UCSD-AML1 (cell line): ENCODE data around the gene DAD1.
"Not testable (repeated sequence)": the region's sequence is repeated elsewhere in the genome, so short reads cannot be mapped to it uniquely, and the experiment has no call there.

Source experiments
- DNase-seq: peaks from one replicate; lab custom pipeline; 2025; ENCODE audit not compliant: unreplicated experiment; lab: John Stamatoyannopoulos, UW

DAD1 gene

DNA sequence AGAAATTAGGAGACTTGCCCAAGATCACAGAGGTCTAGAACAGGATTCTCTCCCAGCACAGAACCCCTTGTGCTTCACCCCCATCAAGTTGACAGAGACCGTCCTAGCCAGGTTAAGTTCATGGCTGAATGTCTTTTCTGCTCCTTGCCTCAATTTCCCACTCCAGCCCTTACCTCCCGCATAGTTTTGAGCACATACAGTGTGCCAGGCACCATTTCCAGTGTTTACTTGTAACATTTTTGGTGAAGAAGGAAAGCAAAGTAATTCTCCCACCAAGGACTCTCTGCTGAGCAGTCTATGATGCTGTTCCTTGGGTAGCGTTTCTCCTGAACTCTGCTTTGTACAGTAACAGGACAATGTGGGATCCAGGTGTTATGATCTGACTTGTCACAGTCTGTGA is 10.3 kb upstream of the DAD1 start:
- no peak for DNase-seq

DNA sequence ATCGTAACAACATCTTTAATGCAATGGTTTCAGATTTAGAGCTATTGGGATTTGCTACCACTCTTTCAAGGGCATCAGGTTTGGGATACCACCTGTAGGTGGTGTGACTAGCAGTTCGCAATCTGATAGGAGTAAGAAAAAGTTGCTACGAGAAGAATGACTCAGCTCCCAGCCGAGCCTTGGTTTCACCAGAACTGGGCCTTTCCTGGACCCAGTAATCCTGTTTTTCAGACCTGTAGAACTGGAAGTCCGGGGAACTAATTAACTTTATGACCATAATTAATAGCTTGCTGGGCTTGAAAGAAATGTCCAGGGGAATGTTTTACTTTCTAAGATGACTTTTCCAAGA is 9.8 kb upstream of the DAD1 start:
- DNase-seq = no peak

DNA sequence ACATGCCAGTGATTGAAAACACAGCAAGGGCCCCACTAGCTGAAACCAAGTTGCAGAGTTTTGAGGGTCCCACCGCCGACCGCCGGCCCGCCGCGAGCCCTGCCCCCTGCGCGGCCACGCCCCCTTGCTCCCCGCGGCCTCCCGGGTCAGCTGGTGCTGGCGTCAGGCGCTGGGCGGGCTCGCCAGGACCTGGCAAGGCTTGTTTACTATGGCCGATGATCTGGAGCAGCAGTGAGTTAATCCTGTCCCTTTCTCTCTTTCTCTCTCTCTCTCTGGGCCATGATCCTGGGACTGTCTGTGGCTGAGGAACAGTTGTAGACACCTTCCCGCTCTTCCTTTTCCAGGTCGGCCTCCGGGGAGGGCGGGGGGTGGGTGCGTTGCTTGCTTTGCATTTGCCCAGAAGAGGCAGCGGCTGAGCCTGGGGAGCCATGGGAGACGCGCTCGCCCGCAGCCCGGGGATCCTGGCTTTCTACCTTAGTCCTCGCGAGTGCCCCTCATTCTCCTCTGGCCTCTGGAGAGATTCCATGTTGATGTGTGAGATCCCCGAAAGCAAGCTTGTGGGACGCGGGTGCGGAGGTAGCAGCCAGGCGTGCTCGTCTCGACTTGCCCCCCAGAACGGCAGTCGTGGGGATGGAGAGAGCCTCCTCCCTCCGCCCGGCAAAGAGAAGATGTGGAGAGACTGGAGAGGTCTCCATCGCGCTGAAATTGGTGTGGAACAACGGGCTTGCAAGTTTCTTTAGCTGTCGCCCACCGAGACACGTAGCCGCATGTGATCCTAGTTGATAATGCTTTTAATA is 9.3 kb upstream of the DAD1 start, which contains the start of gene ABHD4:
Gene ABHD4 (plus strand): TSS at position 202 of the 797 bp plus-strand sequence. CDS start 7 bp downstream, at position 209.
- peak; percentile 75 for DNase-seq

DNA sequence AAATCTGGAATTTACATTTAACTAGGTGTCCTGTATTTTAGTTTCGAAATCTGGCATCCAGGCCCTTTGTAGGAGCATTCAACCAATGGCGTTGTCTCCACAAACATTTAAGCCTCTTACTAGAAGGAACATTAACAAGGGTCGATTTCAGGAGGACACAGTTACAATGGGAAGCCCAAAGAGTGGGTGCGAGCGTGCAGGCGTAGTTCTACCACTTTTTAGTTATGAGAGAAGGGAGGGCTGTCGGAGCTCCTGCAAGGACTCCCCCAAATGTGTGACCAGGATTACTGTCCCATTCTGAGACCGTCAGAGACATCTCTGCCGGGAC is 8.7 kb upstream of the DAD1 start:
- DNase-seq = no peak

DNA sequence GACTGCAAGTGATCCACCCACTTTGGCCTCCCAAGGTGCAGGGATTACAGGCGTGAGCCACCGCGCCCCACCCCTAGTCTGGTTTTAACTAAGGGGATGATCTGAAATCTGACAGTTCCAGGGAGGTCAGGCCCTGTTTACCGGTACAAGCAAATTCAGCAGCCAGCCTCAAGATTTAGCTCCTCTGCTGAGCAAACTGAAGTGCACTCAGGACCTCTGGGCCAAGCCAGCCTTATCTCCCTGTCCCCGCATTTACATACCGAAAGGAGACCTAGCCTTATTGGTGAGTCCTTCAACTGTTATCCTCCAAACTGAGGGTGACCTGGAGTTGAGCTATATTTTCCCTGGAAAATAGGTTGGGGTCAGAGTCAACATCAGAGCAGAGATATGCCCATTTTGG is 8.2 kb upstream of the DAD1 start:
- no peak for DNase-seq

DNA sequence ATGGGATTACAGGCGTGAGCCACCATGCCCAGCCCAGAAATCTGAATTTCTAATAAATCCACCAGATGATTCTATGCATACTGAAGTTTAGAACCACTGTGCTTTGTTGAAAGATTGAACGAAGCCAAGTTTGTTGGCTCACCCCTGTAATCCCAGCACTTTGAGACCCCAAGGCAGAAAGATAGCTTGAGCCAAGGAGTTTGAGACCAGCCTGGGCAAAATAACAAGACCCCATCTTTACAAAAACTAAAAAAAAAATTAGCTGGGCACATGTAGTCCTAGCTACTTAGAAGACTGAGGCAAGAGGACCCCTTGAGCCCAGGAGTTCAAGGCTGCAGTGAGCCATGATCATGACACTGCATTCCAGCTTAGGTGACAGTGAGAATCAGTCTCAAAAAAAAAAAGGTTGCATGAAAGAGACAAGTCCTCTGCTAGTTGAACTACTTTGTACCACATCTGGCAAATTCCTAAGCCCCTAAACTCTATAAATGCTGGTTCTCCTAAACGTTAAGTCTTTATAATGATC is 7.4 kb upstream of the DAD1 start:
- no peak for DNase-seq

DNA sequence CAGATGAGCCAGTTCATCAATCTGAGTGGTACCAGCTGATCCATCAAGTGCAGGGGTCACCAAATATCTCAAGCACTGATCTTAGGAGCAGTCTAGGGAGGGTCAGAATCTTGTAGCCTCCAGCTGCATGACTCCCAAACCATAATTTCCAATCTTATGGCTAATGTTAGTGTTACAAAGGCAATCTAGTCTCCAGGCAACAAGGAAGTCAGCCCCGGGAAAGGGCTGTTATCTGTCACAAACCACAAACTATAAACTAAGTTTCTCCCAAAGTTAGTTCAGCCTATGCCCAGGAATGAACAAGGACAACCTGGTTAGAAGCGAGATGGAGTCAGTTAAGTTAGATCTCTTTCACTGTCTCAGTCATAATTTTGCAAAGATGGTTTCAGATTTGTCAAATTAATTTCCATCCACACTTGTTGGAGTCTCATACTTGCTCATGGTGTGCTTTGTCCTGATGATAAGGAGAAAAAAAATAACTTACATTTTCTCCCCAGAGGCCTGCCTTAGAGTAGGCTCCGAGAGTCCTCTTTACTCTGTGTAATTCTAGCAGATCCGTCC is 5.2 kb upstream of the DAD1 start:
- DNase-seq = no peak

DNA sequence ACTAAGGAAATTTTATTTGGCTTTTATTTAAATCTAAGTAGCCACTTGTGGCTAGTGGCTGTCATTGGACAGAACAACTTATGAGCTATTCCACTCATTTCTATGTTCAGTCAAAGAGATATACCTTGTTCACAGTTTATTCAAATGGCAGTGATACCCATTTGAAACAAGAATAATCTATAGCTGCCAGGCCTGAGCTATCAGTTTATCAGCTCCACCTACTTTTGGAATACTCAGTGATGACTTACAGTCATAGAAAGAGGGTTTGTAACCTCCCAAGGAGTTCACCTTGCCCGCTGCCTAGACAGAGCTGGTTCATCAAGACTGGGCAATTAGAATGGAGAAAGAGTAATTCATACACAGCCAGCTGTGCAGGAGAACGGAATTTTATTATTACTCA is 4.6 kb upstream of the DAD1 start:
- DNase-seq = no peak

DNA sequence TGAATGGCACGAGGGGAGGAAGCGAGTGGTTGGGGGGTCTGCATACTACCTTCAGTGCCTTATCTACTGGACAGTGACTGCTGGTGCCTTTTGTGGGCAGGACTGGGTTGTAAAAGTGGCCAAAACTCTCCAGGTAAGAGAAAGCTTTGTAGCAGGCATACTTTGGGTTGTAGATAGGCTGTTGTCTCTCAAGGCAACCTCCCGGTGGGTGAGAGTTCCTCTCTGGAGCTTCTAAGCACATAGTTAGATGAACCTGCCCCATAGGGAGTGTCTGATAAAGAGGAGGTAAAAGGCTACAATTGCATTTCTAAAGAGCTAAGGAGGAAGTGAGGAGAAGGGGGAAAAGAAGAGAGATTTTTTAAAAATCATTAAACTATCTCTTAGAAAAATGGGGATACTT is 4.2 kb upstream of the DAD1 start:
- no peak for DNase-seq

DNA sequence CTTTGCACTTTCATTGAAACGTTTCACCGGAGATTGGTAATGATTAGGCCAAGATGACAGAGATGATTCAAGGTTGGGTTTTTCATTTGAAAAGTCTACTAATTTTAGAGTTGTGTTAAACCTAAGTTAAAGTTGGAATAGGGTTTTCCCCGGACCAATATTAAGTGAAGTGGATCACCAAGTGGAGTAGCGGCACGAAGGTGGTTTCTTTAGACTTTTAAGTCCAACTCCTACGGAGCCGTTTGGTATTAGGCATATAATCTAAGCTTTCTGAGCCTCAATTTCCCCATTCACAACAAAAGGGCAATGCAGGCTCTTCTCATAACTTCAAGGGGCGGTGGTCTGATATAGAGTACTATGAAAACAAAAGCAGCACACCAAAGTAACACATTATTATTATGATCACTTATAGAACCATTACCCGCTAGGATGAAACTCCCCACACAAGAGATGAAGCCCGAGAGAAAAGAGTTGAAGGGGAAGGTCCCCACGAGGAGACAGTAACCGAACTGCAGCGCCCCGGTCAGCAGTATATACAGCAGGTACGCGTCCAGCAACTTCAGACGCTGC is 413 bp downstream of the DAD1 start:
- DNase-seq = no peak

DNA sequence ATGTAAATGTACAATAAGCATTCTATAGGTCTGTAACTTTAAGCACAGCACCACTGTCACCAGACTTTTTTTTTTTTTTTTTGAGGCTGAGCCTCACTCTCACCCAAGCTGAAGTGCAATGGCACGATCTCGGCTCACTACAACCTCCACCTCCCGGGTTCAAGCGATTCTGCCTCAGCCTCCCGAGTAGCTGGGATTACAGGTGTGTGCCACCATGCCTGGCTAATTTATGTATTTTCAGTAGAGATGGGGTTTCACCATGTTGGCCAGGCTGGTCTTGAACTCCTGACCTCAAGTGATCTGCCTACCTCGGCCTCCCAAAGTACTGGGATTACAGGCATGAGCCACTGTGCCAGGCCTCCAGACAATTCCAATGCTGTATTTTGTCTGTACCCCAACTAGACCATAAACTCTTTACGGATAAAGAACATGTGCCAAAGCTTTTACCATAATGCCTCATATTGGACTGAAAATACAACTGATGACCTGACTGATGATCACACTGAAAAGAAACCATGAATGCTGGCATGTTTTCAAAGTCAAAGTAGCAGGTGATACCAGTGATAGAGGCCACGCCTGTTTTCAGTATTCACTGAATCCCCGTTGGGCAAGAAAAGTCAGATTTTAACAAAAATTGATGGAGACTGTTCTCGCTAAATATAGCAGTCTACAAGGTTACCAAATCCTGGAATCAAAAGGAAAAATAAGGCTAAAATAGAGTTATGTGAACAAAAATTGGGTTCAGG is 1.2 kb downstream of the DAD1 start:
- not testable (repeated sequence) for DNase-seq

DNA sequence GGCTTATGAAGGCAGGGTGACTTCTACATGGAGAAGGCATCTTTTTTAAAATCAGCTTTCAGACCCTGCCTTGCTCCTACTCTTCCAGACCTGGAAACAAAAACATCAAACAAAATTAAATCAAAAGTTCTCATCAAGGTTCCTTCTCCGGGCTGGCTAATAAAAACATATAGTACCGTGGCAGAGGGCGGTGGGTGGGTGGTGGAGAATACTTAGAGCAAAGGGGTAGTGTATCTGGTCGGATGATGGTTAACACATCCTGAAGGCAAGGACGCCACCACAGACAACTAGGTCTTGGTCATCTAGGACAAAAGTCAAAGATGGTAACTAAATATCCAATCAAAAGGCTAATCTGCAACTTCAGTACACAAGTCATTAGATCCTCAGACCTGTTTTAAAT is 1.8 kb downstream of the DAD1 start:
- no peak for DNase-seq

DNA sequence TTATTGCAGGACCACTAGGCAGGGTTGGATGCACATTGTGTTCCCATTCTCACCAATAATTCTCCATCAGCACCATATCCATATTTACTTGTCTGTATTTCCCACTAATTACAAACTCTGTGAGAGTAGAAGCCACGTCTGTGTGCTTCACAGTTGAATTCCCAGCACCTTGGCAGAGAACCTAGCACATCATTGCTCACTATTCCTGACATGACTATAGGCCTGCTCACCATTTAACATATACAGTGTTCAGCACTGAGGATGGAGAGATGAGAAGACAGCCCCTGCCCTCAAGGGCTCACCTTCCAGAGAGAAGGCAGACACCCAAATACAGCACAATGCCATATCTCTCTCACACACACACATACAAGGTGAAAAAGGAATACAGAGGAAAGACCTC is 5.0 kb downstream of the DAD1 start:
- no peak for DNase-seq

DNA sequence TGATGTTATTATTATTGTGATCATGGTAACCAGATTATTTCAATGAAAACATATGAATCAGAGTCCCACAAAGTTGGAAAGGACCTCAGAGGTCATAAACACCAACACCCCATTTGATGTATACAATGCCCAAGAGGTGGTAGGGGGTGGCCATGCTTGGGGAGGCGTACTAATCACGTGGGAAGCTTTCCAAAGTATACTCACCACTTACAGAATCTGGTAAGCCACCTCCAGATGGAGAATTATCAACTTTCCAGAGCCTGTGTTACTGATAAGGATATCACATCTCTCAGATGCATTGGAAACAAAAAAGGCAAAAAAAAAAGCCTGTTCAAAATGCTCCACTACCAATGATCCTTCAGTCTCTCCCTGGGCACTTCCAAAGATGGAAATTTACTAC is 8.4 kb downstream of the DAD1 start:
- no peak for DNase-seq

DNA sequence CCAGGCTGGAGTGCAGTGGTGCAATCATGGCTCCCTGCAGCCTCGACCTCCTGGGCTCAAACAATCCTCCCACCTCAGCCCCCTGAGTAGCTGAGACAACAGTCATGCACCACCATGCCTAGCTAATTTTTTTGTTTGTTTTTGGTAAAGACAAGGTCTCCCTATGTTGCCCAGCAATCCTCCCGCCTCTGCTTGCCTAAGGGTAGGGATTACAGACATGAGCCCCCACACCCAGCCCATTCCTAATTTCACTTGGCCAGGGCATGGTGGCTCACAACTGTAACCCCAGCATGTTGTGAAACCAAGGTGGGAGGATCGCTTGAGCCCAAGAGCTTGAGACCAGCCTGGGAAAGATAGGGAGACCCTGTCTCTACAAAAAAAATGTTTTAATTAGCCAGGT is 9.1 kb downstream of the DAD1 start:
- DNase-seq = no peak

DNA sequence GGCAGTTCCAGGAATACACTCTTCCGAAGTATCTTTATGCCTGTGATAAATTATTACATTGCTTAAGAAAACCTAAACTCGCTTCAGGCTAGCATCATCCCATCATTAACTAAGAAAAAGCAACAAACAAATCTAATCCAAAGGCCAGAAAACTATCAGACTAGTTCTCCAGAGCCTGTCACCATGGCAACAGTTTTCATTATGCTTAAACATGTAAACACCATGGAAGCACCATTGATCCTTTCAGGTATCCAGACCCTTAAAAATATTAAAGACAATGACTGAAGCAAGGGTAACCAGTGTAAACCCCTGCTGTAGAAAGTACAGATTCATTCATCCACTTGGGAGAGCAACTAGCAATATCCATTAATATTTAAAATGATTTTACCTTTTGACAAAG is 9.8 kb downstream of the DAD1 start:
- no peak for DNase-seq

DNA sequence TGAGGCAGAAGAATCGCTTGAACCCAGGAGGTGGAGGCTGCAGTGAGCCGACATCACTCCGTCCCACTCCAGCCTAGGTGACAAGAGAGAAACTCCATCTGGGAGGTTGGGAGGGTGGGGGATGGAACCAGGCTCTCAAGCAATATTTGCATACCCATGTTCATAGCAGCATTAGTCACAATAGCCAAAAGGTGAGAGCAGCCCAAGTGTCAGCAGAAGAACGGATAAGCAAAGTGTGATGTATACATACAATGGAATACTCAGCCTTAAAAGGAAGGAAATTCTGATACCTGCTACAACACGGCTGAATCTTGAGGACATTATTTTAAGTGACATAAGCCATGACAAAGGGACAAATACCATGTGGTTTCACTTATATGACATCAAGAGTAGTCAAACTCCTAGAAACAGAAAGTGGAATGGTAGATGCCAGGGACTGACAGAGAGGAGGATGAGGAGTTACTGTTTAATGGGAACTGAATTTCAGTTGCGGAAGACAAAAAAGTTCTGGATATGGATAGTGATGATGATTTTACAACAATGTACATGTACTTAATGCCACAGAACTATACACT is 11.6 kb downstream of the DAD1 start:
- no peak for DNase-seq

DNA sequence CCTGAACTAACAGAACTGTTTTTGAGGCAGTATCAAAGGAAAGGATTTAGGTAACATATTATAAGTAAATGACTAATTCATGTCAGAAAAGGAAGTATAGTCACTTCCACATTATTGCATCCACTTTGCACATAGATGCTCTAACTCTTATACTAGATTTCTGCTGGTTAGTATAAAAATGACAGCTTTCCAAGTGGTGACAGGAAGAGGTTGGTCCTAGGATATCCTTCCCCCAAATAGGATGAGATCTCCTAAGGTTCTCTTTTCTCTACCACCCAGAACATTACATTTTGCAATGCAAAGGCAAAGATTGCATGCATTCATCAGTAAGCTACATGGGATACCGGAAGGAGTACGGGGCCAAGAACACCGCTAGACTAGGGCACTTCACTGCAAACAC is 15.2 kb downstream of the DAD1 start:
- DNase-seq = no peak

DNA sequence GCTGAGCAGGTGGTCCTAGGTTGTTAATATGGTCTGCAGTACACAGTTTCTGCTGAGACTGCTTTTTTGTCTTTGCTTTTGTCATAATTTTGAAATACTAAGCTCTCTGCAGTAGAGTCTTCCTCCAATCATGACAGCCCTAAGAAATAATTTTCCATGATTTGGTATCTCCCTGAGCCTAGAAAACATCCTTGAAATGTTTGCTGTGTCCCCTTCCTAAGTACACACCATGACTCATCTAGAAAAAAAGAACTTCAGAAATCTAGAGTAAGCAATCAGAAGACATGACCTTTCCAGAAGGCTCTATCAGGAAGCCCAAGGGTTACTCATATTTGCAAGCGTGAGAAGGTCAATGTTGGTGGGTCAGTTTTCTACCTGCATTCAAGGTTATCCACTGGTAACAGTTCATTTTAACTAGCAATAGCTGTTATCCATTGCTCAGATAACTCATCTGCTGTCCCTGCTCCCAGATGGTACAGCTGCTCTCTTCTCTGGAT is 16.4 kb downstream of the DAD1 start:
- DNase-seq = no peak

DNA sequence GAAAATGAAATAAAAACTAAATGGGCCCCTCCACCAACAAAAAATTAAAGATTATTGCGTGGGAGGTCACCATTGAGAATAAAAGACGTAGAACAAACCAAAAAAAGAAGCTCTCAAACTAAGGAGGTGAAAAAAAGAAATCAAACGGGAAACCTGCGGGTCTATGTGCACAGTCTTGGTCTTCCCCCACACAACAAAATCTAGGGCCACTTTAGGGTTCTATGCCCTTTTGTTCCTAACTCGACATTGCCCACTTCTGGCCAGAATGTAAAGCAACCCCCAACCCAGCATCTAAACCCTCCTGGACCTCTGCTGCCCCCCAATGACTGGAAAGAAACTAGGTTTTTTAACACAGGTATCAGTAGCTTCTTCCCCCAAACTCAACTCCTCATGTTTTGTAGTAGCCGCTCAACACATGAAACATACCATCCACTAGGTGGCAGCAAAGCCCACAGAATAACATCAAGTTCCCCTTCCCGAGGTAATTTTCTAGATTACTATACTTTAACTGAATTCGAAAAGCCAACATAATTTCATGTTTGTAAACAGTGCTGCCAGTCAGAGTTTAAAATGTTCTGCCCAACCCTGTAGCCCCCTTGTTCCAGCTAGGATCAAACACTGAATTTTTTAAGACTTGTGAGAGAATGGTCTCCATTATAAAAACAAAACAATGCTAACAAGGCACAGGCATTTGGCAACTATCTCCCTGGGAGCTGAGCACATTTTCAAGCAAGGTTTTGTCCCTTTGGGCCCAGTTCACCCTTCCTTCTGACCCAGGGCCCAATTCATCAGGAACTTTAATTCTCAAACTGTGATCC is 18.7 kb downstream of the DAD1 start:
- peak; percentile 79 for DNase-seq

DNA sequence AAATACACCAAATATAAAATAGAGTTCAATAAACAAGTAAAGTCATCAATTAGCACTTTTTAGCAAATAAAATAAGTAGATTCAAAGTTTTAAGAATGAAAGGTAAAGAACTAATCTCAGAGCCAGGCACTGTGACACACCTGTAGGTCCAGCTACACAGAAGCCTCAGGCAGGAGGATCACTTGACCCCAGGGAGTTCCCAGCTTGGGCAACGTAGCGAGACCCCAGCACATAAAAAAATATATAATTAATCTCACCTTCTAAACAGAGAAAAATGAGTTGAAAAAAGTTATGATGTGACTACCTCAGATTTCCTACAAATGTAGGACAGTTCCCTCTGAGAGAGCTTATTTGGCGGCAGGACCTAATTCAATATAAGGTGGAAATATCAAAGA is 19.3 kb downstream of the DAD1 start:
- DNase-seq = no peak
